Endothelial cell (in vitro differentiated cells): ENCODE measurements around the gene STAT4. TPM values are rescaled to one million over a fixed set of nuclear protein-coding genes. Genes with fewer than 3 reads are reported as not detected.

Source experiments
- DNase-seq: peaks from one replicate; pipeline ENCODE4 v3.0.0; 2021; ENCODE audit warnings: low spot score
- H3K27ac Mint-ChIP-seq: one replicate; pipeline ENCODE4 v1.8.0; 2021; ENCODE audit warnings: mixed read lengths, inconsistent platforms; ENCODE audit not compliant: unreplicated experiment
- H3K27me3 Mint-ChIP-seq: one replicate; pipeline ENCODE4 v1.8.0; 2021; ENCODE audit warnings: mild to moderate bottlenecking, moderate library complexity, mixed read lengths, inconsistent platforms; ENCODE audit not compliant: unreplicated experiment
- H3K36me3 Mint-ChIP-seq: one replicate; pipeline ENCODE4 v1.8.0; 2021; ENCODE audit warnings: mild to moderate bottlenecking, low read depth, mixed read lengths, inconsistent platforms; ENCODE audit not compliant: unreplicated experiment
- H3K4me1 Mint-ChIP-seq: one replicate; pipeline ENCODE4 v1.8.0; 2021; ENCODE audit warnings: mild to moderate bottlenecking, mixed read lengths, inconsistent platforms; ENCODE audit not compliant: unreplicated experiment
- H3K4me3 Mint-ChIP-seq: one replicate; pipeline ENCODE4 v1.8.0; 2021; ENCODE audit warnings: mild to moderate bottlenecking, mixed read lengths, inconsistent platforms; ENCODE audit not compliant: unreplicated experiment
- H3K9me3 Mint-ChIP-seq: one replicate; pipeline ENCODE4 v1.8.0; 2021; ENCODE audit warnings: mixed read lengths, inconsistent platforms; ENCODE audit not compliant: unreplicated experiment
- CTCF ChIP-seq: fragments of 200-600 bp; sonication (generic); IDR thresholded peaks from one replicate; pipeline ENCODE4 v1.5.0; 2021; ENCODE audit warnings: antibody characterized with exemption; ENCODE audit not compliant: unreplicated experiment
- total RNA-seq: library from RNA; stranded (reverse); fragmentation: NEBNext Ultra II Directional; extraction: Animal tissue kit (Norgen Biotek cat#: 25700); gene quantifications from one replicate; pipeline ENCODE4 v1.2.1, GENCODE V29; 2021; ENCODE audit not compliant: unreplicated experiment

STAT4 gene
- total RNA-seq, 1 donor from 2014 or later, result 1.1 TPM

- no peaks in the 10 kb centered on the region for H3K9me3 Mint-ChIP-seq
- no peak overlapping the region for H3K27ac Mint-ChIP-seq
- H3K27me3 Mint-ChIP-seq, result no peaks in the 10 kb centered on the region
- H3K4me3 Mint-ChIP-seq, result no peak overlapping the region
- no peak for DNase-seq
- no peak for TF ChIP-seq CTCF
- no peaks in the 10 kb centered on the region for H3K36me3 Mint-ChIP-seq
- H3K4me1 Mint-ChIP-seq, result no peaks in the 10 kb centered on the region
These were observed 67.3 kb downstream of the STAT4 start for GRCh38 chr2:191083540-191083939.

- no peaks in the 10 kb centered on the region for H3K36me3 Mint-ChIP-seq
- no peak overlapping the region for H3K27ac Mint-ChIP-seq
- H3K27me3 Mint-ChIP-seq, result no peaks in the 10 kb centered on the region
- peaks cover 4% of the 10 kb centered on the region for H3K4me1 Mint-ChIP-seq
- DNase-seq, result no peak
- no peak overlapping the region for H3K4me3 Mint-ChIP-seq
- H3K9me3 Mint-ChIP-seq, result no peaks in the 10 kb centered on the region
- no peak for TF ChIP-seq CTCF
These were observed 68.5 kb downstream of the STAT4 start for GRCh38 chr2:191082321-191082720.

- peaks cover 4% of the 10 kb centered on the region for H3K4me1 Mint-ChIP-seq
- no peaks in the 10 kb centered on the region for H3K27me3 Mint-ChIP-seq
- TF ChIP-seq CTCF, result no peak
- no peak for DNase-seq
- H3K27ac Mint-ChIP-seq, result no peak overlapping the region
- no peaks in the 10 kb centered on the region for H3K36me3 Mint-ChIP-seq
- H3K9me3 Mint-ChIP-seq, result no peaks in the 10 kb centered on the region
- H3K4me3 Mint-ChIP-seq, result no peak overlapping the region
These were observed 69.2 kb downstream of the STAT4 start for GRCh38 chr2:191081411-191082155.

GRCh38 chr2:191078165-191078867 lies 72.5 kb downstream of the STAT4 start:
- Mint-ChIP-seq H3K4me1 (peaks cover 4% of the 10 kb centered on the region), H3K9me3 (no peaks in the 10 kb centered on the region), H3K27ac (no peak overlapping the region), H3K4me3 (no peak overlapping the region), H3K27me3 (no peaks in the 10 kb centered on the region), H3K36me3 (no peaks in the 10 kb centered on the region)
- TF ChIP-seq CTCF, result no peak
- no peak for DNase-seq

- peaks cover 10% of the 10 kb centered on the region for H3K4me1 Mint-ChIP-seq
- no peak overlapping the region for H3K27ac Mint-ChIP-seq
- DNase-seq, result no peak
- H3K36me3 Mint-ChIP-seq, result no peaks in the 10 kb centered on the region
- TF ChIP-seq CTCF, result no peak
- H3K27me3 Mint-ChIP-seq, result no peaks in the 10 kb centered on the region
- H3K9me3 Mint-ChIP-seq, result no peaks in the 10 kb centered on the region
- no peak overlapping the region for H3K4me3 Mint-ChIP-seq
These were observed 80.5 kb downstream of the STAT4 start for GRCh38 chr2:191070276-191070675.
